Vagina (tissue), 2 donors: ENCODE measurements around the gene TBX10.

Source experiments
- CTCF ChIP-seq, 3 experiments: fragments of 450-650 bp in 2 of 3; fragments of 200-600 bp in 1 of 3; sonication (generic) in 1 of 3; IDR thresholded peaks; one replicate each; pipeline ENCODE4 v1.5.1; 2017 to 2019; ENCODE audit warnings: antibody characterized with exemption in 3 of 3, mild to moderate bottlenecking in 2 of 3, moderate library complexity in 2 of 3
- POLR2A ChIP-seq, 2 donors: fragments of 450-650 bp; IDR thresholded peaks; one replicate each; pipeline ENCODE4 v1.6.1; 2017; ENCODE audit warnings: antibody characterized with exemption in 2 of 2, mild to moderate bottlenecking in 2 of 2, moderate library complexity in 2 of 2
- POLR2AphosphoS5 ChIP-seq, 2 donors: sonication (generic); formaldehyde crosslinking; IDR thresholded peaks; one replicate each; pipeline ENCODE4 v1.9.0; 2017; ENCODE audit warnings: antibody characterized with exemption in 2 of 2, mild to moderate bottlenecking in 2 of 2, low read depth in 1 of 2; ENCODE audit not compliant: insufficient read depth in 1 of 2

GRCh38 chr11:67665541-67666302 lies 26.2 kb upstream of the TBX10 start:
- TF ChIP-seq CTCF (IDR thresholded peaks at IDR 0.05) (no peak), POLR2A (IDR thresholded peaks at IDR 0.05) (no peak), POLR2AphosphoS5 (IDR thresholded peaks at IDR 0.05; ENCODE audit: insufficient read depth in 1 of 2, low read depth in 1 of 2) (no peak)
